Gastrocnemius medialis (tissue), 4 donors: ENCODE results near the gene WTAP.

Experiments used
- CTCF ChIP-seq, 5 experiments: fragments of 450-650 bp in 3 of 5; fragments of 200-600 bp in 2 of 5; sonication (generic) in 2 of 5; IDR thresholded peaks in 4 of 5; conservative IDR thresholded peaks in 1 of 5; 1 replicate in 4 of 5; 2 replicates in 1 of 5; pipeline ENCODE4 v1.5.1; 2016 to 2019; ENCODE audit warnings: antibody characterized with exemption in 5 of 5, mild to moderate bottlenecking in 3 of 5, moderate library complexity in 3 of 5
- POLR2A ChIP-seq, 2 donors: fragments of 450-650 bp; IDR thresholded peaks; one replicate each; pipeline ENCODE4 v1.6.1; 2017; ENCODE audit warnings: antibody characterized with exemption in 2 of 2, mild to moderate bottlenecking in 2 of 2, moderate library complexity in 2 of 2

GRCh38 chr6:159730332-159730676, 3.0 kb downstream of the WTAP start:
- TF ChIP-seq CTCF (IDR thresholded peaks at IDR 0.05 in 4 of 5, conservative IDR thresholded peaks at IDR 0.05 in 1 of 5) (no peak), POLR2A (IDR thresholded peaks at IDR 0.05) (no peak)
